ENCODE results near the gene PRKN.
A peak's percentile ranks its signal among the peaks of the same experiment; 100 is the strongest.

Gene PRKN

GRCh38 chr6:161924516-161925116 is 803.0 kb downstream of the PRKN start:
- TF ChIP-seq ZFX (IDR thresholded peaks at IDR 0.05) (no peak), CTCF (conservative IDR thresholded peaks at IDR 0.05) (no peak)
- H3K27ac ChIP-seq = no peak overlapping the region

GRCh38 chr6:161922631-161923119 is 804.9 kb downstream of the PRKN start:
- H3K27ac ChIP-seq = peak overlapping the region; percentile 30; the same call in 1 of the 2 replicates
- TF ChIP-seq CTCF (conservative IDR thresholded peaks at IDR 0.05) = peak; percentile 74
- TF ChIP-seq ZFX (IDR thresholded peaks at IDR 0.05) = no peak

GRCh38 chr6:161921602-161922395 is 805.8 kb downstream of the PRKN start:
- TF ChIP-seq CTCF (conservative IDR thresholded peaks at IDR 0.05) = no peak
- TF ChIP-seq ZFX (IDR thresholded peaks at IDR 0.05) = no peak
- no peak overlapping the region for H3K27ac ChIP-seq

- no peak for TF ChIP-seq ZFX (IDR thresholded peaks at IDR 0.05)
- TF ChIP-seq CTCF (conservative IDR thresholded peaks at IDR 0.05) = no peak
- H3K27ac ChIP-seq = no peak overlapping the region
These were observed 807.9 kb downstream of the PRKN start for GRCh38 chr6:161919691-161920090.

GRCh38 chr6:161918628-161919205 is 808.8 kb downstream of the PRKN start:
- no peak overlapping the region for H3K27ac ChIP-seq
- TF ChIP-seq CTCF (conservative IDR thresholded peaks at IDR 0.05) (no peak), ZFX (IDR thresholded peaks at IDR 0.05) (no peak)

- no peak overlapping the region for H3K27ac ChIP-seq
These were observed 809.4 kb downstream of the PRKN start for GRCh38 chr6:161918109-161918531.

More at GRCh38 chr6:161918109-161918531, 809.4 kb downstream of the PRKN start:
- TF ChIP-seq ZFX (IDR thresholded peaks at IDR 0.05) = no peak
- no peak for TF ChIP-seq CTCF (conservative IDR thresholded peaks at IDR 0.05)

All from C4-2B (cell line).